Left ventricle myocardium inferior (tissue), 1 donor: ENCODE results near the gene CPSF3. TPM values are rescaled to one million over a fixed set of nuclear protein-coding genes. Genes with fewer than 3 reads are reported as not detected.

Source experiments
- DNase-seq: peaks from one replicate; pipeline ENCODE4 v3.0.0-alpha.2; 2020
- H3K27ac ChIP-seq: fragments of 200-600 bp; replicated peaks from 2 replicates; pipeline ENCODE4 v1.8.0; 2021
- H3K27me3 ChIP-seq: fragments of 200-600 bp; 2 replicates; pipeline ENCODE4 v1.8.0; 2021; ENCODE audit warnings: low read depth
- H3K36me3 ChIP-seq: fragments of 200-600 bp; 2 replicates; pipeline ENCODE4 v1.8.0; 2021
- H3K4me1 ChIP-seq: fragments of 200-600 bp; 2 replicates; pipeline ENCODE4 v1.8.0; 2021
- H3K4me3 ChIP-seq: fragments of 200-600 bp; 2 replicates; pipeline ENCODE4 v1.8.0; 2021; ENCODE audit warnings: mild to moderate bottlenecking, moderate library complexity
- H3K9me3 ChIP-seq: fragments of 200-600 bp; replicated peaks from 2 replicates; pipeline ENCODE4 v1.8.0; 2021
- CTCF ChIP-seq: fragments of 200-600 bp; IDR thresholded peaks from 2 replicates; pipeline ENCODE4 v1.8.0; 2021; ENCODE audit warnings: antibody characterized with exemption, mild to moderate bottlenecking, borderline replicate concordance
- intact Hi-C: fragments of 100-400 bp; cut with micrococcal nuclease; formaldehyde crosslinking; loops from one replicate; pipeline ENCODE4 v1.11.0; 2022
- total RNA-seq: library from RNA; stranded (reverse); fragmentation: NEBNext Ultra II Directional; extraction: Animal tissue kit (Norgen Biotek cat#: 25700); gene quantifications from one replicate; pipeline ENCODE4 v1.2.1, GENCODE V29; 2021
- donor health status: DM: no; HTN: yes; CAD: no; lungs with severe emphysema.

The CPSF3 gene
- total RNA-seq, 1 donor from 2014 or later, result 15.6 TPM

DNA sequence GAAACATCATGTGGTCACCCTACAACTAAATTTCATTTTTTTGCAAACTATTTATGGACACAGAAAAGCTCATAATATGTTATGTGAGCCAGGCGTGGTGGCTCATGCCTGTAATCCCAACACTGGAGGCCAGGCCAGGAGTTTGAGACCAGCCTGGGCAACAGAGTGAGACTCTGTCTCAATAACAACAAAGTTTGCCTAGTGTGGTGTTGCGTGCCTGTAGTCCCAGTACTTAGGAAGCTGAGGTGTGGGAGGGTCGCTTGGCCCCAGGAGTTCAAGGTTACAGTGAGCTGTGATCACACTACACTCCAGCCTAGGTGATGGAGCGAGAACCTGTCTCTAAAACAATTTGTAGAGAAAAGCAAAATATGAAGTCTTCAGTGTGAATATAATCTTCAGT is 56.7 kb downstream of the CPSF3 start:
- H3K9me3 ChIP-seq, result no peaks in the 10 kb centered on the region
- H3K27me3 ChIP-seq, result no peaks in the 10 kb centered on the region
- peaks cover 31% of the 10 kb centered on the region for H3K4me1 ChIP-seq
- DNase-seq, result no peak
- intact Hi-C loops, result no loop called here
- H3K27ac ChIP-seq, result no peak overlapping the region
- H3K4me3 ChIP-seq, result no peak overlapping the region
- no peak for TF ChIP-seq CTCF
- H3K36me3 ChIP-seq, result peaks cover 67% of the 10 kb centered on the region

GRCh38 chr2:9483107-9483506 is 59.7 kb downstream of the CPSF3 start:
- TF ChIP-seq CTCF, result no peak
- no peak for DNase-seq
- Histone ChIP-seq H3K9me3 (no peaks in the 10 kb centered on the region), H3K36me3 (peaks cover 97% of the 10 kb centered on the region), H3K4me3 (no peak overlapping the region), H3K27me3 (no peaks in the 10 kb centered on the region), H3K27ac (no peak overlapping the region), H3K4me1 (peaks cover 2% of the 10 kb centered on the region)
- intact Hi-C loops, result no loop called here

GRCh38 chr2:9484533-9484932 is 61.1 kb downstream of the CPSF3 start:
- intact Hi-C loops, result no loop called here
- H3K27ac ChIP-seq, result no peak overlapping the region
- H3K9me3 ChIP-seq, result no peaks in the 10 kb centered on the region
- peaks cover 98% of the 10 kb centered on the region for H3K36me3 ChIP-seq
- H3K4me1 ChIP-seq, result peaks cover 4% of the 10 kb centered on the region
- no peak for TF ChIP-seq CTCF
- no peak for DNase-seq
- H3K27me3 ChIP-seq, result no peaks in the 10 kb centered on the region
- H3K4me3 ChIP-seq, result no peak overlapping the region

DNA sequence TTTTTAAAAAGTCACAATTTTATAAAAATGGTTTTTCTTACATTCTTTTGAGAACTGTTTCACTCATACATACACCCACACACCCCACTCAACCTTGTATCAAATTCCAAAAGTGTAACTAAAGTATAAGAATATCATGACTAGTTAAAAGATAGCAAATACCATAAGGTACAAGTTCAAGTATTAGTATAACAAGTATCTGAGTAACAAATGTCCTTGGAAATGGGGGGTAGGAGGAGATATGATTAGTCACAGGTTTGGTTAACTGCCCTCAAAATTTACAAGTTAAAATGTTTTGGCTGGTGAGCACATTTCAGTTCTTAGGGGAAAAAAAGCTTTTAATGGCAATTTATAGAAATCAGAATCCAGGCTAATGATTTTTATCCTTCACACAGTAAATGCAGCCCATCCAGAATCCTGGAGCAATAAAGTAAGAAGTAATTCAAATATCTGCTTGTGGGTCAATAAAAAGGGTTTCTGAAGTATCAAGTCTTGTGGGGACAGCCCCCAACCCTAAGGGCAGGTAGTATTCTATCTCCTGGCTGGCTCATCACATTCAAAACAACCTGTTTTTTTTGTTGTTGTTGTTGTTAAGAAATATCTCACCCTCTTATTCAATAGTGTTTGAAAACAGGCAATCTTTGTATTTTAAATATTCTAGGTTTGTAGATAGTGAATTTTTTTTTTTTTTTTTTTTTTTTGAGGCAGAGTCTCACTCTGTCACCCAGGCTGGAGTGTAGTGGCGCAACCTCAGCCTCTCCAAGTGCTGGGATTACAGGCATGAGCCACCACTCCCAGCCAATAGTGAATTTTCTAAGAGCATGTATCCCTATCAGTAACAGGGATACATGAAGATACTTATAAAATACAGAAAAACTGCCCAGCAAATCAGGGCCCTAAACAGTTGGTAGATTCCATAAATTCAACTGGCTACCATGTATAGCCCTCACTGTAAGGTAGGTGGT is 65.4 kb downstream of the CPSF3 start:
- Histone ChIP-seq H3K4me3 (no peak overlapping the region), H3K4me1 (peaks cover 10% of the 10 kb centered on the region), H3K9me3 (no peaks in the 10 kb centered on the region), H3K36me3 (peaks cover 100% of the 10 kb centered on the region), H3K27me3 (no peaks in the 10 kb centered on the region), H3K27ac (no peak overlapping the region)
- no peak for TF ChIP-seq CTCF
- intact Hi-C loops, result no loop called here
- no peak for DNase-seq

- Histone ChIP-seq H3K36me3 (peaks cover 100% of the 10 kb centered on the region), H3K4me3 (no peak overlapping the region), H3K4me1 (peaks cover 10% of the 10 kb centered on the region), H3K9me3 (no peaks in the 10 kb centered on the region), H3K27me3 (no peaks in the 10 kb centered on the region), H3K27ac (no peak overlapping the region)
- no peak for TF ChIP-seq CTCF
- intact Hi-C loops, result no loop called here
- DNase-seq, result no peak
Observed at GRCh38 chr2:9490789-9491188, 67.3 kb downstream of the CPSF3 start.
